ENCODE results near the gene TSPAN2.

The TSPAN2 gene

DNA sequence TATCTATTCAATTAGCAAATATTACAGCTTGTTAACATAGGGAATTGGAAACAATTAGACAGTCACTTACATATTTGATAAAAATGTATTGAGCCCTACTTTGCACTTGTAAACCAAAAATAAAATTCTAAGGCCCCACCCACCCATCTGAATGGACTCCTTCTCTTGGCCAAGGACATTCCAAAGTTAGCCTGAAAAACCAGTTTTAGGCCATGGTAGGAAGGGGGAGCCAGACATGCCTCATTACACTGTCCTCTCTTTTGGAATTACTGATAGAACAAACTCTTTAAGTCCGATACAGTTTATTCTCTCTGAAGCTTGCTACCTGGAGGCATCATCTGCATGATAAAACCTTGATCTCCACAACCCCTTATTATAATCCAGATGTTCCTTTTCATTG, 28.0 kb upstream of the TSPAN2 start:
- in situ Hi-C loops (cut with MboI; ENCODE audit: low sequenced_read_pairs, unreplicated experiment): no loop called here
- DNase-seq (ENCODE audit: low spot score): no peak
- TF ChIP-seq, protein P1, sequence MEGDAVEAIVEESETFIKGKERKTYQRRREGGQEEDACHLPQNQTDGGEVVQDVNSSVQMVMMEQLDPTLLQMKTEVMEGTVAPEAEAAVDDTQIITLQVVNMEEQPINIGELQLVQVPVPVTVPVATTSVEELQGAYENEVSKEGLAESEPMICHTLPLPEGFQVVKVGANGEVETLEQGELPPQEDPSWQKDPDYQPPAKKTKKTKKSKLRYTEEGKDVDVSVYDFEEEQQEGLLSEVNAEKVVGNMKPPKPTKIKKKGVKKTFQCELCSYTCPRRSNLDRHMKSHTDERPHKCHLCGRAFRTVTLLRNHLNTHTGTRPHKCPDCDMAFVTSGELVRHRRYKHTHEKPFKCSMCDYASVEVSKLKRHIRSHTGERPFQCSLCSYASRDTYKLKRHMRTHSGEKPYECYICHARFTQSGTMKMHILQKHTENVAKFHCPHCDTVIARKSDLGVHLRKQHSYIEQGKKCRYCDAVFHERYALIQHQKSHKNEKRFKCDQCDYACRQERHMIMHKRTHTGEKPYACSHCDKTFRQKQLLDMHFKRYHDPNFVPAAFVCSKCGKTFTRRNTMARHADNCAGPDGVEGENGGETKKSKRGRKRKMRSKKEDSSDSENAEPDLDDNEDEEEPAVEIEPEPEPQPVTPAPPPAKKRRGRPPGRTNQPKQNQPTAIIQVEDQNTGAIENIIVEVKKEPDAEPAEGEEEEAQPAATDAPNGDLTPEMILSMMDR (IDR thresholded peaks at IDR 0.05; ENCODE audit: borderline replicate concordance, control extremely low read depth, extremely low read depth, insufficient read depth, missing control alignments): no peak

DNA sequence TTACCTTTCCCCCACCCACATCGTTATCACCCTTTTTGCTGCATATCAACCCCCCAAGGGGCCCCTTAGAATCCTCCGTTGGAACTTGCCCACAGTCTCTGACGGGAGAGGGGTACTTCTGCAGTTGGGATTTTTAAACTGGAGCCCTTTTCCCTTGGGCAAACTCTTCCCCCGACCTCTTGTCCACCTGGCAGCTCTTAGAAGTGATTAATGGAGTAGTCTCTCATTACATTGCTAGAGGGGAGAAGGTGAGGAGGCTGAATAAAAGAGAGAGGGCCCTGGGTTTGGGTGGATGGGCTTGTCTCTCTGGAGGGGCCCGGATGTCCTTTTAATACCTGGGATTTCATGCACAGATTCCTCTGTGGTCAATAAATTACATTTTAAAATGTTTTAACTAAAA, 27.2 kb upstream of the TSPAN2 start:
- TF ChIP-seq, protein P1 (IDR thresholded peaks at IDR 0.05; ENCODE audit: borderline replicate concordance, control extremely low read depth, extremely low read depth, insufficient read depth, missing control alignments): no peak
- no peak for DNase-seq (ENCODE audit: low spot score)
- in situ Hi-C loops (cut with MboI; ENCODE audit: low sequenced_read_pairs, unreplicated experiment): no loop called here

DNA sequence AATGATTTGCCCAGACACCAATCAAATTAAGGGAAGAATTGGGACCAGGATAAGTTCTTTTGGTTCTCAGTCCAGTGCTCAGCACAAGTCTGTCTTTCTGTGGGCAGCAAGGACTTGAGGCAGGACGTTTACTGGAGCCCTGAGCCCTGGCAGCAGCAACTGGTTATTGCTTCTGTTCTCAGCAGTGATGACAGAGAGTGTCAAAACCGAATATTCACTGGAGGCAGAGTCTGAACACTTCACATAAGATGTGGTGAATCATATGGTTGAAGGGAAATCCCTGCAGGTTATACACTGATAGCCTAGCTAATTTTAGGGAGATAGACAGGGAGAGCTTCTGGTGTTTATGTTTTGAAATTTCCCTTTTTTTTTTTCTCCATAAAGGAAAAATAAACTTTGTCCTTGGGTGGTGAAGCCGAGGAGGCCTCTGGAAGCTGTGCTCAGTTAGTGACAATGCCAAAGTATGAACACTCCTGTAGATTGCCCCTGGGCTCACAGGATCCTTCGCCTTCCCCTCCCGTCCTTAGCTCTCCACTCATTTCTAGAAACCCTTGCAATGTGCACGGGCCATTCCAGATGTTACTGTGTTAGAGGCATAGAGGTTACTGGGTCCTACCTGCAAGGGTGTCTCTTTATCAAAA, 26.3 kb upstream of the TSPAN2 start:
- in situ Hi-C loops (cut with MboI; ENCODE audit: low sequenced_read_pairs, unreplicated experiment): no loop called here

DNA sequence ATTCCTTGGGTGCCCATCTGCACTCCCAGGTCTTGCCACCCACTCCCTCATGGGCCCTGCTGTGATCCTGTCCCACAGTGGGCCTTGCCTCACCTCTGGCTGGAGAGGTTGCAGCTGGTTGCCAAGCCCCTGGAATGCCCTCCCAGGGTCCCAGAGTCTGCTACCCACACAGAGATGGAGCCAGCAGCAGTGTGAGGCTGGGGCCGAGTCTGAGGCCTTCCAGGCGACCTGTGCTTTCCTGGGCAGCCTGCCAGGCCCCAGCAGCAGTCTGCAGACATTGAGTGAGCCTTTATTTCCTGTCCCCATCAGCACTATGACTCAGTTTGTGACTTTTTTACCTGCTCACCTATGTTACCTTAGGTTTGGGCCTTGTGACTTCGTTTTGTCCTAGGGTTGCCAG, 25.0 kb upstream of the TSPAN2 start:
- TF ChIP-seq, protein P1 (IDR thresholded peaks at IDR 0.05; ENCODE audit: borderline replicate concordance, control extremely low read depth, extremely low read depth, insufficient read depth, missing control alignments): no peak
- in situ Hi-C loops (cut with MboI; ENCODE audit: low sequenced_read_pairs, unreplicated experiment): no loop called here
- no peak for DNase-seq (ENCODE audit: low spot score)

More for the DNA sequence above, 26.3 kb upstream of the TSPAN2 start:
- no peak for DNase-seq (ENCODE audit: low spot score)
- TF ChIP-seq, protein P1 (IDR thresholded peaks at IDR 0.05; ENCODE audit: borderline replicate concordance, control extremely low read depth, extremely low read depth, insufficient read depth, missing control alignments): no peak

DNA sequence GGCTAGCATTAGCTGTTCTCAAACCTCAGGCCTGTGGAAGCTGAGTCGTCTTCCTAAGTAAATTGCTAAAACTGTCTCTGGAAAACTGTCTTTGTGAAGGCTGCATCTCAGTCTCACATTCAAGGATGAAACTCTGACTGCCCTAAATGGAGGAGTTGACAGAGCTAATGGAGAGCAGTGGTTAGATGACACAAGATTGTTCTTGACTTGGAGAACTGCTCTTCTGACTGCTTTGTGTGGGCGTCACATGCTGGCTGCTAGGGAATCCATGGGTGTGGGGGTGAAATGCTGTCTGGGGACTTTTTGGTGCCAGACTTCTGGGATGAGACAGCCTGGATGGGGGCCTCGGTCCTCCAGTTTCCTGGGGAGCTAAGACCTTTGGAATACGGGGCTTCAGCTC, 24.5 kb upstream of the TSPAN2 start:
- DNase-seq (ENCODE audit: low spot score): no peak
- TF ChIP-seq, protein P1 (IDR thresholded peaks at IDR 0.05; ENCODE audit: borderline replicate concordance, control extremely low read depth, extremely low read depth, insufficient read depth, missing control alignments): no peak
- in situ Hi-C loops (cut with MboI; ENCODE audit: low sequenced_read_pairs, unreplicated experiment): no loop called here

DNA sequence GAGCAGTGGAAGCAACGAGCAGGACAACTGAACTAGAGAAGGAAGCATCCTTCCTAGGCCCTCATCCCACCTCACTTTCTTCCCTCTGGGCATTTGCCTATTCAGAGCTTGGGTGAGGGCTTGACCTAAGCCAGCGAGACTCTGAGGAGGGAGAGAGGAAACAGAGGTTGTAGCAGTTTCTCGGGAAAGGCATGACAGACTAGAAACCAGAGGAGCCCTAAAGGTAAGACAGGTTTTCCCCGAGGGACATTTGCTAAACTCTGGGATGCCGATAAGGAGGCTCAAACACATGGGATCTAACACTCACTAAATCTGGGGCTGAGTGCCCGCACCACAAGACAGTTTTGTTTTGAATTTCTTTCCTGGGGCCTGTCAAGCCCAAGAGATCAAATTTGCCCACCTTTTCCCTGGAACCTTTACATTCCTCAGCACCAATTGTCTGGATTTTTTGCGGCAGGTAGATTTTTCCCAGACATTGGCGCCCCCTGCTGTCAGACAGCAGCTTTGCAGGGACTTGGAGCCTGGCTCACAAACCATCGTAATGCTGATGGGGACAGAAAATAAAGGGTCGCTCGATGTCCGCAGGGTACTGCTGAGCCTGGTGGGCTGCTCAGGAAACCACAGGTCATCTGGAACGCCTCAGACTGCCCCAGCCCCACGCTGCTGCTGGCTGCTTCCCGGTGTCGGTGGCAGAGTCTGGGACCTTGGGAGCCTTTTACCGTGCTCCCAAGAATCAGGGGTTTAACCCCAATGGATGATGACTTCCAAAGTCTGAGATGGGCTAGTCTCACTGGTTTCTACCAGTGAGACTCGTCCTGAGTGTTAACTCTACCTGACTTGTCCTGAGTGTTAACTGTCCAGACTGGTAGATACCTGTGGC, 23.4 kb upstream of the TSPAN2 start:
- DNase-seq (ENCODE audit: low spot score): no peak
- TF ChIP-seq, protein P1 (IDR thresholded peaks at IDR 0.05; ENCODE audit: borderline replicate concordance, control extremely low read depth, extremely low read depth, insufficient read depth, missing control alignments): peak; percentile 95
- in situ Hi-C loops (cut with MboI; ENCODE audit: low sequenced_read_pairs, unreplicated experiment): no loop called here

All from GM13976 (cell line).